Keratinocyte (primary cell): ENCODE results near the gene AMN.

Experiments
- EZH2 ChIP-seq: IDR thresholded peaks from one replicate; pipeline ENCODE4 v1.6.1; 2012; ENCODE audit warnings: inconsistent platforms, mild to moderate bottlenecking, low read length, moderate library complexity
- TF ChIP-seq, protein P1 (sequence below), 3 experiments: IDR thresholded peaks in 1 of 3; conservative IDR thresholded peaks in 1 of 3; optimal IDR thresholded peaks in 1 of 3; 2 replicates in 2 of 3; 3 replicates in 1 of 3; pipeline versions ENCODE3 to v1.5.1; 2011; ENCODE audit warnings: low read length in 3 of 3, mild to moderate bottlenecking in 3 of 3, moderate library complexity in 2 of 3, control low read depth in 1 of 3, inconsistent platforms in 1 of 3; ENCODE audit not compliant: insufficient read depth in 2 of 3; ENCODE audit errors: extremely low read depth in 1 of 3

DNA sequence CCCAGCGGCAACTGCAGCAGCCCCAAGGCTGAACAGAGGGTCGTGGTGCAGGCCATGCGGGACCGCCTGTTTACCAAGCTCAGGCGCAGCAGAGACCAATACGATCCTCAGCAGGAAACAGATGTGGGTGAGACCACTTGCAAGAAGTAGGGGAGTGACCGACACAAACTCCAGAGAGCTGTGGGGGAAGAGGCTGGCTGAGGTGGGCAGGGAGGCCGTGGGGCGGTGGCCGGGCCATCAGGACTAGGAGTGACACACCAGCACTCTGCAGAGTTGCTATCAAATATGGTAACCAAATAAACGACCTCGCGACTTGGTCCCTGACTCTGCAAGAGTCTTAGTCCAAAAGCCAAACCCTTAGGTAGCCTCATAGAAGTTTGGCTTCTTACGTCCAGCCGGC, 30.6 kb downstream of the AMN start:
- TF ChIP-seq, protein P1, sequence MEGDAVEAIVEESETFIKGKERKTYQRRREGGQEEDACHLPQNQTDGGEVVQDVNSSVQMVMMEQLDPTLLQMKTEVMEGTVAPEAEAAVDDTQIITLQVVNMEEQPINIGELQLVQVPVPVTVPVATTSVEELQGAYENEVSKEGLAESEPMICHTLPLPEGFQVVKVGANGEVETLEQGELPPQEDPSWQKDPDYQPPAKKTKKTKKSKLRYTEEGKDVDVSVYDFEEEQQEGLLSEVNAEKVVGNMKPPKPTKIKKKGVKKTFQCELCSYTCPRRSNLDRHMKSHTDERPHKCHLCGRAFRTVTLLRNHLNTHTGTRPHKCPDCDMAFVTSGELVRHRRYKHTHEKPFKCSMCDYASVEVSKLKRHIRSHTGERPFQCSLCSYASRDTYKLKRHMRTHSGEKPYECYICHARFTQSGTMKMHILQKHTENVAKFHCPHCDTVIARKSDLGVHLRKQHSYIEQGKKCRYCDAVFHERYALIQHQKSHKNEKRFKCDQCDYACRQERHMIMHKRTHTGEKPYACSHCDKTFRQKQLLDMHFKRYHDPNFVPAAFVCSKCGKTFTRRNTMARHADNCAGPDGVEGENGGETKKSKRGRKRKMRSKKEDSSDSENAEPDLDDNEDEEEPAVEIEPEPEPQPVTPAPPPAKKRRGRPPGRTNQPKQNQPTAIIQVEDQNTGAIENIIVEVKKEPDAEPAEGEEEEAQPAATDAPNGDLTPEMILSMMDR (optimal IDR thresholded peaks at IDR 0.05 in 1 of 3, IDR thresholded peaks at IDR 0.05 in 1 of 3, conservative IDR thresholded peaks at IDR 0.05 in 1 of 3; ENCODE audit: extremely low read depth in 1 of 3, insufficient read depth in 2 of 3, low read length in 3 of 3) = no peak
- no peak for TF ChIP-seq EZH2
